ENCODE measurements around the gene ARHGAP26. TPM values are rescaled to one million over a fixed set of nuclear protein-coding genes. Genes with fewer than 3 reads are reported as not detected.
A peak's percentile ranks its signal among the peaks of the same experiment; 100 is the strongest.

Gene ARHGAP26
- total RNA-seq, 1 experiment from 2014 or later: 38.3 TPM

- in situ Hi-C loops (cut with HindIII; ENCODE audit: low pct_unique_long_range_greater_than_20kb, low sequenced_read_pairs): no loop called here
Measured at GRCh38 chr5:143044265-143044664, 274.1 kb downstream of the ARHGAP26 start.

GRCh38 chr5:143045062-143045461, 274.9 kb downstream of the ARHGAP26 start:
- DNase-seq (ENCODE audit: low read depth): no peak
- in situ Hi-C loops (cut with HindIII; ENCODE audit: low pct_unique_long_range_greater_than_20kb, low sequenced_read_pairs): no loop called here

More at GRCh38 chr5:143044265-143044664, 274.1 kb downstream of the ARHGAP26 start:
- DNase-seq (ENCODE audit: low read depth): no peak

GRCh38 chr5:143046314-143046713, 276.1 kb downstream of the ARHGAP26 start:
- DNase-seq (ENCODE audit: low read depth): no peak
- in situ Hi-C loops (cut with HindIII; ENCODE audit: low pct_unique_long_range_greater_than_20kb, low sequenced_read_pairs): no loop called here

- DNase-seq (ENCODE audit: low read depth): no peak
Measured at GRCh38 chr5:143047091-143047490, 276.9 kb downstream of the ARHGAP26 start.

GRCh38 chr5:143050183-143050582, 280.0 kb downstream of the ARHGAP26 start:
- DNase-seq (ENCODE audit: low read depth): no peak
- in situ Hi-C loops (cut with HindIII; ENCODE audit: low pct_unique_long_range_greater_than_20kb, low sequenced_read_pairs): no loop called here

More at GRCh38 chr5:143047091-143047490, 276.9 kb downstream of the ARHGAP26 start:
- in situ Hi-C loops (cut with HindIII; ENCODE audit: low pct_unique_long_range_greater_than_20kb, low sequenced_read_pairs): no loop called here

GRCh38 chr5:143051244-143052058, 281.3 kb downstream of the ARHGAP26 start:
- in situ Hi-C loops (cut with HindIII; ENCODE audit: low pct_unique_long_range_greater_than_20kb, low sequenced_read_pairs): no loop called here
- DNase-seq (ENCODE audit: low read depth): peak; percentile 65

- in situ Hi-C loops (cut with HindIII; ENCODE audit: low pct_unique_long_range_greater_than_20kb, low sequenced_read_pairs): no loop called here
- DNase-seq (ENCODE audit: low read depth): no peak
Measured at GRCh38 chr5:143052967-143053682, 282.9 kb downstream of the ARHGAP26 start.

- in situ Hi-C loops (cut with HindIII; ENCODE audit: low pct_unique_long_range_greater_than_20kb, low sequenced_read_pairs): no loop called here
- no peak for DNase-seq (ENCODE audit: low read depth)
Measured at GRCh38 chr5:143053780-143054179, 283.6 kb downstream of the ARHGAP26 start.

- in situ Hi-C loops (cut with HindIII; ENCODE audit: low pct_unique_long_range_greater_than_20kb, low sequenced_read_pairs): no loop called here
- DNase-seq (ENCODE audit: low read depth): peak; percentile 23
Measured at GRCh38 chr5:143054480-143054941, 284.3 kb downstream of the ARHGAP26 start.

GRCh38 chr5:143055596-143056338, 285.6 kb downstream of the ARHGAP26 start:
- no peak for DNase-seq (ENCODE audit: low read depth)
- in situ Hi-C loops (cut with HindIII; ENCODE audit: low pct_unique_long_range_greater_than_20kb, low sequenced_read_pairs): no loop called here

GRCh38 chr5:143056339-143056704, 286.1 kb downstream of the ARHGAP26 start:
- in situ Hi-C loops (cut with HindIII; ENCODE audit: low pct_unique_long_range_greater_than_20kb, low sequenced_read_pairs): no loop called here
- no peak for DNase-seq (ENCODE audit: low read depth)

- DNase-seq (ENCODE audit: low read depth): no peak
- in situ Hi-C loops (cut with HindIII; ENCODE audit: low pct_unique_long_range_greater_than_20kb, low sequenced_read_pairs): no loop called here
Measured at GRCh38 chr5:143056792-143057579, 286.8 kb downstream of the ARHGAP26 start.

- in situ Hi-C loops (cut with HindIII; ENCODE audit: low pct_unique_long_range_greater_than_20kb, low sequenced_read_pairs): no loop called here
- no peak for DNase-seq (ENCODE audit: low read depth)
Measured at GRCh38 chr5:143057580-143057999, 287.4 kb downstream of the ARHGAP26 start.

- DNase-seq (ENCODE audit: low read depth): no peak
- in situ Hi-C loops (cut with HindIII; ENCODE audit: low pct_unique_long_range_greater_than_20kb, low sequenced_read_pairs): no loop called here
Measured at GRCh38 chr5:143059355-143059754, 289.2 kb downstream of the ARHGAP26 start.

- in situ Hi-C loops (cut with HindIII; ENCODE audit: low pct_unique_long_range_greater_than_20kb, low sequenced_read_pairs): no loop called here
- DNase-seq (ENCODE audit: low read depth): no peak
Measured at GRCh38 chr5:143059976-143060765, 290.0 kb downstream of the ARHGAP26 start.

- DNase-seq (ENCODE audit: low read depth): no peak
- in situ Hi-C loops (cut with HindIII; ENCODE audit: low pct_unique_long_range_greater_than_20kb, low sequenced_read_pairs): no loop called here
Measured at GRCh38 chr5:143061161-143061945, 291.2 kb downstream of the ARHGAP26 start.

GRCh38 chr5:143062379-143062778, 292.2 kb downstream of the ARHGAP26 start:
- DNase-seq (ENCODE audit: low read depth): no peak
- in situ Hi-C loops (cut with HindIII; ENCODE audit: low pct_unique_long_range_greater_than_20kb, low sequenced_read_pairs): no loop called here

Data from Caki2 (cell line).